NCI-H2227 treated with DMSO at 0.1 percent for 48 hours (cell line): Measurements from ENCODE around the gene GRIK2.
A peak's percentile ranks its signal among the peaks of the same experiment; 100 is the strongest.

ENCODE experiments used
- DNase-seq: peaks from one replicate; lab custom pipeline; 2025; lab: John Stamatoyannopoulos, UW

GRIK2 gene

GRCh38 chr6:101400326-101401135, 7.0 kb downstream of the GRIK2 start:
- no peak for DNase-seq

- no peak for DNase-seq
Measured at GRCh38 chr6:101401171-101401570, 7.7 kb downstream of the GRIK2 start.

GRCh38 chr6:101401792-101402621, 8.5 kb downstream of the GRIK2 start:
- peak; percentile 81 for DNase-seq

GRCh38 chr6:101402622-101403031, 9.1 kb downstream of the GRIK2 start:
- peak; percentile 51 for DNase-seq

- DNase-seq = peak; percentile 66
Measured at GRCh38 chr6:101403216-101403945, 9.9 kb downstream of the GRIK2 start.

- no peak for DNase-seq
Measured at GRCh38 chr6:101404775-101405174, 11.3 kb downstream of the GRIK2 start.

- no peak for DNase-seq
Measured at GRCh38 chr6:101413773-101414172, 20.3 kb downstream of the GRIK2 start.

- DNase-seq = peak; percentile 82
Measured at GRCh38 chr6:101417900-101418299, 24.4 kb downstream of the GRIK2 start.

GRCh38 chr6:101422251-101422650, 28.7 kb downstream of the GRIK2 start:
- no peak for DNase-seq

- no peak for DNase-seq
Measured at GRCh38 chr6:101422811-101423210, 29.3 kb downstream of the GRIK2 start.

GRCh38 chr6:101429270-101429669, 35.8 kb downstream of the GRIK2 start:
- peak; percentile 58 for DNase-seq

- DNase-seq = no peak
Measured at GRCh38 chr6:101429845-101430244, 36.3 kb downstream of the GRIK2 start.

- DNase-seq = no peak
Measured at GRCh38 chr6:101433141-101433540, 39.6 kb downstream of the GRIK2 start.

GRCh38 chr6:101434601-101435000, 41.1 kb downstream of the GRIK2 start:
- DNase-seq = no peak

- no peak for DNase-seq
Measured at GRCh38 chr6:101435038-101435437, 41.5 kb downstream of the GRIK2 start.

GRCh38 chr6:101439790-101440189, 46.3 kb downstream of the GRIK2 start:
- DNase-seq = no peak

- DNase-seq = no peak
Measured at GRCh38 chr6:101443315-101443714, 49.8 kb downstream of the GRIK2 start.

- DNase-seq = no peak
Measured at GRCh38 chr6:101444717-101445116, 51.2 kb downstream of the GRIK2 start.

GRCh38 chr6:101445527-101445926, 52.0 kb downstream of the GRIK2 start:
- DNase-seq = no peak

- no peak for DNase-seq
Measured at GRCh38 chr6:101450901-101451300, 57.4 kb downstream of the GRIK2 start.

GRCh38 chr6:101451981-101452380, 58.5 kb downstream of the GRIK2 start:
- DNase-seq = no peak

GRCh38 chr6:101453221-101453620, 59.7 kb downstream of the GRIK2 start:
- no peak for DNase-seq
